ENCODE data around the gene BRD4. TPM values are rescaled to one million over a fixed set of nuclear protein-coding genes. Genes with fewer than 3 reads are reported as not detected.

The BRD4 gene
- total RNA-seq, 4 donors from 2014 or later: 5.6 to 156 (median 16.6) TPM

DNA sequence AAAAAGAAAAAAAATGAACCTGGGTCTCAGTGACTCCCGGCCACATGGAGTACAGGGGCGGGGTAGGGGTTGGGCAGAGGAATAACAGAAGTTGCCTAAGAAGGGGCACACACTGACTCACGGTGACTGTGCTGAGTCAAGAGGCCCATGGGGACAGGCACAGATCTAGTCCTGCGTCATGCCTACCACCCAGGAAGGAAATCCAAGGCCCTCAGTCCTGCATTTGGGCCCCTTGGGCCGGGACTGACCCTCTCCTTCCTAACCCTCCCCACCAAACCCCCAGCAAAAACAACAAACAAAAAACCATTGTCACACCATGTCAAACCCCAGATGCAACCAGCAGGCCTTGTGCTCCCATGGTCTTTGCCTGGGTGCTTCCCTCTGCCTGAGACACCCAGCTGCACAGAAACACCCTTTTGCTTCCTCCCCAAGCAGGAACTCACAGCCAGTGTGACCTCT is 122.0 kb downstream of the BRD4 start:
- TF ChIP-seq CTCF (IDR thresholded peaks at IDR 0.05): no peak
- TF ChIP-seq POLR2A (IDR thresholded peaks at IDR 0.05): no peak
- no peaks in the 10 kb centered on the region for H3K27me3 ChIP-seq
- no peaks in the 10 kb centered on the region for H3K4me1 ChIP-seq
- peak in 1 of 2 donors; percentile 56 for DNase-seq
- H3K9me3 ChIP-seq: no peaks in the 10 kb centered on the region
- intact Hi-C loops (cut with DNase I; ENCODE audit: low total_unique reads): no loop called here
- H3K36me3 ChIP-seq: no peaks in the 10 kb centered on the region
- peak overlapping the region; percentile 34 to 66 for H3K27ac ChIP-seq
- no peak overlapping the region for H3K4me3 ChIP-seq

DNA sequence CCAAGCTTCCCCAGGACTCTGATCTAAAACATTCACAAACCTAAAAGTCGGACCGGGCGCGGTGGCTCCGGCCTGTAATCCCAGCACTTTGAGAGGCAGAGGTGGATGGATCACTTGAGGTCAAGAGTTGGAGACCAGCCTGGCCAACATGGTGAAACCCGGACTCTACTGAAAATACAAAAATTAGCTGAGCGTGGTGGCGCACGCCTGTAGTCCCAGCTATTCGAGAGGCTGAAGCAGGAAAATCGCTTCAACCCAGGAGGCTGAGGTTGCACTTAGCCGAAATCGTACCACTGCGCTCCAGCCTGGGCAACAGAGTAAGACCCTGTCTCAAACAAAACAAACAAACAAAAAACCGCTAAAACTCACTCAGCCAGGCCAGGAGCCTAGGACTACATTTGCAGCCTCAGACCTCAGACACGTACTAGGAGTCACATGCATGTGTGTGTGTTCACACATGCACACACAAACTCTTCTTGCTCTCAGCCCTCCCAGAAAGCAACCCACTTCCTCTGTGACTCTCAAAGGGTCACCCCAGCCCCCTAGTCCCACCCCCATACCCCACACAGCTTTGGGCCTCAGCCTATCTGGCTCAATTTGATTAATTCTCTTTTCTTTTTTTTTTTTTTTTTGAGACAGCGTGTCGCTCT is 130.8 kb downstream of the BRD4 start:
- intact Hi-C loops (cut with DNase I; ENCODE audit: low total_unique reads): no loop called here
- H3K36me3 ChIP-seq: no peaks in the 10 kb centered on the region
- H3K4me1 ChIP-seq: peaks cover 0 to 8% of the 10 kb centered on the region in 2 donors
- DNase-seq: no peak
- peak overlapping the region; percentile 11 to 86 for H3K27ac ChIP-seq
- no peaks in the 10 kb centered on the region for H3K9me3 ChIP-seq
- TF ChIP-seq CTCF (IDR thresholded peaks at IDR 0.05): no peak
- no peak for TF ChIP-seq POLR2A (IDR thresholded peaks at IDR 0.05)
- H3K27me3 ChIP-seq: no peaks in the 10 kb centered on the region
- peak overlapping the region in 1 of 2 donors; percentile 55 for H3K4me3 ChIP-seq

DNA sequence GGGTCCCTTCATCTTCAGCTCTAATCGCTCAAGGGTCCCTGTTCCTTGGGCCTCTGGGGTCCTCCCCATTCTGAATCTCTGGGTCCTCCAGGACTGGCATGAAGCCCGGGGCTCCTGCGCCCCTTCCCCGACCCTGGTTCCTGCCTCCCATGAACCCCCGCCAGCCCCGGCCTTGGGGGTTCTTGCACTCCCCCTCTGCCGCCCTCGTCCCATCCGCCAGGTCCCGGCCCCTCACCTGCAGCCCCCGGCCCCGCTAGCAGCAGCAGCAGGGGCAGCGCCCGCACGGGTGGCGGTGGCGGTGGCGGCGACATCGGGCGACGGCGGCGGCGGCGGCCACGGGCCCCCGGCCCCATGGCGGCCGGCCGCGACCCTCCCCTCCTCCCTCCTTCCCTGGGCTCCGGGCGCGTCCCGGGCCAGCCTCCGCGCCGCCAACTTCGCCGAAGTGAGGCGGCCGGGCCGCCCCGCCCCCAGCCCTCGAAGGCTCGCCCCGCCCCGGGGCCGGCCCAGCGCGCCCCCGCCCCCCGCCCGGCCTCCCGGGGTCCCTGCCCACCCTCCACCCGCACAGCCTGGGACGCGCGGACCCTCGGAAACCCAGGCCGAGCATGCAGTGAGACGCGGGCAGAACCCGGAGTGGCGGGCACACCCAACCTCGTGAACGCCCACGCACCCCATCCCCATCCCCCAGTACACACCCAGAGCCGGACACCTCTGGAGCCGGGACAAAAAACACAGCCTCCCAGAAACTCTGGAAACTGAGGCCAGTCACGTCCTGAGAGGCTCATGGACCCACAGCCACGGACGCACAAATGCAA is 131.6 kb downstream of the BRD4 start, which contains the start of gene NOTCH3:
Gene NOTCH3 (minus strand): TSS at position 443 of the 812 bp plus-strand sequence. CDS start 90 bp downstream, at position 353.
- intact Hi-C loops (cut with DNase I; ENCODE audit: low total_unique reads): no loop called here
- Histone ChIP-seq H3K9me3 (no peaks in the 10 kb centered on the region), H3K27me3 (no peaks in the 10 kb centered on the region), H3K27ac (peak within 1 kb of the TSS; percentile 67 to 86), H3K4me3 (peak within 1 kb of the TSS; percentile 32 to 55), H3K4me1 (peaks cover 0 to 12% of the 10 kb centered on the region in 2 donors), H3K36me3 (no peaks in the 10 kb centered on the region)
- DNase-seq: no peak
- TF ChIP-seq CTCF (IDR thresholded peaks at IDR 0.05) (no peak), POLR2A (IDR thresholded peaks at IDR 0.05) (peak; percentile 25 to 40)

DNA sequence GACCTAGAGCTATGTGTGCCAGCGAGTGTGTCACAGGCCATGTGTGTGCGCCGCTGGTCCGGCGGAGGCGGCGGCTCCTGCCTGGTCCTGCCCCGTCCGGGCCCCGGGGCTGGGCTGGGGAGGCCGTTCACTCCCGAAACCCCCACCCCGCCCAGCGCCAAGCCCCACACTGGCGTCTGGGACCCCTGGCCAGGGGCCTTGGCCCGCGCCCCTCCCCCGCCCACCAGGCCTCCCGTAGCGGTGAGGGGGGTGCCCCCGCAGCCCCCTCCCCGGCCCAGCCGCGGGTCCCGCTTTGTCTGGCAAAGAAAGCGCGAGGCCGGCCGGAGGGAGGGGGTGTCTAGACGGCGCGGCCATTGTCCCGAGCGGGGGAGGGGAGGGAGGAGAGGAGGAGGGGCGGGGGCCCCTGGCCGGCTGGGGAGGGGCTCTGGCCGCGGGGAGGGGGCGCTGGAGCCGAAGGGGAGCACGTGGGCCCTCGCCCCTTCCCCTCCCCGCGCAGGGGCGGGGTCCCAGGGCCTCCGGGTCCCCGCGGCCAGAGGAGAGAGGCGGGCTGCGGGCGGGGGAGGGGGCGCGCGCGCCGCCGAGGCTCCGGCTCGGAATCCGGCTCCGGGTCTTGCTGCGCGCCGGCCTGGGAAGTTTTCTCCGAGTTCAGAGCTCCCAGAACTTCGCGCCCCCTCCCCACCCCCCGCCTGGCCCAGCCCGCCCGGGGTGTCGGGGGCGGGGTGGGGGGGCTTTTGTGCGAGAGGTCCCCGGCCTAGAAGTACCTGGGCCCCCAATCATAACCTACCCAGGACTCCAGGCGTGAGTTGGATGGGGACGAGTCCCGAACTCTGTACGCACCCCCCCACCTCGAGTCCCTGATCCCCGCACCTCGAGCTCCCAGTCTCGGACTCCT is 132.4 kb downstream of the BRD4 start:
- DNase-seq: no peak
- TF ChIP-seq CTCF (IDR thresholded peaks at IDR 0.05): no peak
- TF ChIP-seq POLR2A (IDR thresholded peaks at IDR 0.05): no peak
- H3K4me1 ChIP-seq: peaks cover 0 to 16% of the 10 kb centered on the region in 2 donors
- H3K27ac ChIP-seq: peak overlapping the region; percentile 67 to 86
- H3K4me3 ChIP-seq: peak overlapping the region; percentile 32 to 55
- H3K27me3 ChIP-seq: no peaks in the 10 kb centered on the region
- intact Hi-C loops (cut with DNase I; ENCODE audit: low total_unique reads): loop anchor here (10.0 kb wide), 1 partner anchor 55 kb away; no protein-coding TSS in a partner anchor
- H3K36me3 ChIP-seq: no peaks in the 10 kb centered on the region
- H3K9me3 ChIP-seq: no peaks in the 10 kb centered on the region
